NOMO-1 treated with DMSO at 0.1 percent for 48 hours (cell line): ENCODE results near the gene TAS2R31.

Experiments used
- DNase-seq: peaks from one replicate; lab custom pipeline; 2025; ENCODE audit not compliant: unreplicated experiment; lab: John Stamatoyannopoulos, UW

Gene TAS2R31

GRCh38 chr12:11007608-11008007, 23.6 kb downstream of the TAS2R31 start:
- no peak for DNase-seq

DNA sequence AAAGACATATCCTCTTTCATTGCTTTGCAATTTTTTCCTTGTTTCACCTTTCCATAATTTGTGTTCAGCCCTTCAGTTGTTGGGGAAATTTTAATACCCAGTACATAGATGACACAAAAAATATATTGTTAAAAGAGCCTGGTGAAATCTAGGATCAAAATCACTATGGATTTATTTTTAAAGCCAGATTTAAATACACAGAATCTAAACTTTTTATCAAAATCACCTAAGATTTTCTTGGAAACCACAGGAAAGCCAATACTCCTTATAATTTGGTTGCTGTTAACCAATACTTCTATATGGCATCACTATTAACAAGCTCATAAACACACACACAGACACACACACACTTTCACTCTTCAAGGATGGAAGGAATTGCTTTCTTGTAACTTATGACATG, 33.0 kb downstream of the TAS2R31 start, which contains the start of gene TAS2R20:
TSS of gene TAS2R20 (minus strand) at position 101 of the 400 bp plus-strand sequence. CDS start 429 bp downstream, outside the sequence.
- no peak for DNase-seq

DNA sequence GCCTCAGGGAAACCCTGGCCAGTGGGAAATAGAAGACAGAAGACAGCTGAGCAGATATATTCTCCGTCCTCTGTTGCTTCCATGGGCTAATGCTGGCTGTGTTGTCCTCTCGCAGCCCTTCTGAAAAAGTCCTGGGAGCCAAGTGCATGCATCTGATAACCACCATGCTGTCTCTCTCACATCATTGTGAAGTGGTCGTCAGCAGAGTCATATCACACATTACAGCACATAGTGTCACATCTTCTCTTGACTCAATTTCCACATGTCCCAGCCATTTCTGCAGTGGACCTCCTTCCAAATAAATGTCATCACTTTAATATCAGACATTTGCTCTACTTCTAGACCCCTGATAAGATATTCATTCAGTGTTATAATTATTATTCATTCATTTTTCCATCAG, 36.9 kb downstream of the TAS2R31 start:
- no peak for DNase-seq

DNA sequence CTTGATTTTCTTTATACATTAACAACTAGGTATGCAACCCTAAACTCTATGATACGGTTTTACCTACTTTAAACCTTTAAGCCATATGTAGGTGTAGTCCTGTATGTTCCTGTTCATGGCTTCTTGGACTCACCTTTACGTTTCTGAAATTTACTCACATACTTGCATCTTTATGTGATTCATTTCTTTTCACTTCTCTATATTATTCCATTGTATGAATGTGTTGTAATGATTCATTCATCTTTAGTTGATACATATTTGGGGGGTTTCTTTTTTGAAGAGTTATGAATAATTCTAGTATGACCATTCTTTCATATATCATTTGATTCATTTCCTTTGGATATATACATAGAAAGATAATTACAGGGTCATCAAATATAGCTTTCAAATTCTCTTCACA, 42.1 kb downstream of the TAS2R31 start:
- DNase-seq = no peak

GRCh38 chr12:10986812-10987211, 44.4 kb downstream of the TAS2R31 start, which contains the start of gene TAS2R50:
Gene TAS2R50, minus strand, starts transcription at chr12:10986912. Its CDS starts 52 bp downstream, at chr12:10986860.
- DNase-seq = no peak

DNA sequence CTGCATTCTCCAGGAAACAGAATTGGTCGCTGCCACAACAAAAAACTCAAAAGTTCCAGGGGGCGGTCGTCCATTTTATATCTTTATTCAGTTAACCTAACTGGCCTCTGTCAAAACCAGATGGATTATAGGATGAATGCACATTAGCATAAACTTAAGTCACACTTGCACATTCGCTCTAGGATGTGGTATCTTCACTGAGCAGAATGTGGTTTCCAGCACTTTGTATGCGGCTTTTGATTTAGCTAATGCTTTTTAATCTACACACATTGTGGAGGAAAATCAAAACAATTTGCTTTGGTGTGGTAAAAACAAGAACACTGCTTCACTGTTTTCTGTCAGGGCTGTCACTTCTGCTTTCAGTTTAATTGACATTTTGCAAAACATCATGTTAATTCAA, 49.0 kb downstream of the TAS2R31 start:
- no peak for DNase-seq
